ENCODE measurements around the gene CT45A10.
"Not testable (repeated sequence)": the region's sequence is repeated elsewhere in the genome, so short reads cannot be mapped to it uniquely, and the experiment has no call there.

DNA sequence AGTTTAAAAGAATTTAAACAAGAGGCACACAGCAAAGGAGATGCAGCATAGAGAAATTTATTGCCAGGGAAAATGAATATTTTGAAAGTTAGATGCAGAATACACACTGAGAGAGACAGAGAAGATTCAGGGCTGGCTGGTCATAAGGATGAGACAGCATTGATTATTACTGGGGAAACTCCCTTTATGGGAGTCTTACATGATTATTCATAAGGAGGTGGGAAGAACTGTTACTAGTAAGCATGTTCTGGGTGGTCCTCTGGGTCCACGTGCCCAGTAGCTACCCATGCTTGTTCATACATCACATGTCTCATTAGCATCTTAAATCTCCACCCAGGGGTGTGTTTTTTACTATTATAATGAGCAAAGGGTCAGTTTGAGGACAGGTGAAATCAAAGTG, 27.3 kb upstream of the CT45A10 start:
- TF ChIP-seq CTCF, POLR2A (IDR thresholded peaks at IDR 0.05): not testable (repeated sequence)
